ENCODE measurements around the gene CLIP2. TPM values are rescaled to one million over a fixed set of nuclear protein-coding genes. Genes with fewer than 3 reads are reported as not detected.

The CLIP2 gene
- polyA plus RNA-seq, 3 donors = 1.1 to 5.2 (median 1.3) TPM

- Histone ChIP-seq H4K20me1 (ENCODE audit: insufficient read depth, low read length) (no peaks in the 10 kb centered on the region), H3K27ac (ENCODE audit: low read depth in 1 of 2, low read length in 2 of 2) (no peak overlapping the region), H3K4me2 (replicated peaks; ENCODE audit: extremely low read depth, low read length, poor library complexity, severe bottlenecking) (no peak overlapping the region), H2AFZ (ENCODE audit: insufficient read depth, low read depth, low read length, poor library complexity, severe bottlenecking) (no peak overlapping the region), H3K9me3 (replicated peaks in 1 of 2; ENCODE audit: control insufficient read depth in 1 of 2, insufficient read depth in 1 of 2, low read length in 2 of 2) (no peaks in the 10 kb centered on the region), H3K9ac (ENCODE audit: insufficient read depth, low read length, poor library complexity, severe bottlenecking) (no peak overlapping the region), H3K4me1 (ENCODE audit: control insufficient read depth in 1 of 2, insufficient read depth in 2 of 2, low read length in 2 of 2) (no peaks in the 10 kb centered on the region), H3K4me3 (replicated peaks in 1 of 3; ENCODE audit: low read depth in 2 of 3, low read length in 3 of 3) (no peak overlapping the region), H3K36me3 (replicated peaks in 1 of 2; ENCODE audit: control insufficient read depth in 1 of 2, insufficient read depth in 2 of 2, low read length in 2 of 2) (no peaks in the 10 kb centered on the region), H3K79me2 (ENCODE audit: insufficient read depth, low read length) (no peaks in the 10 kb centered on the region), H3K27me3 (ENCODE audit: control insufficient read depth in 2 of 2, insufficient read depth in 2 of 2, low read length in 2 of 2) (no peaks in the 10 kb centered on the region)
- no peak for DNase-seq
- Mint-ChIP-seq H3K4me3 (no peak overlapping the region), H3K36me3 (no peaks in the 10 kb centered on the region), H3K27ac (peak overlapping the region in 1 of 7 donors; percentile 23), H3K27me3 (ENCODE audit: low read depth in 3 of 3) (peaks cover 6 to 8% (median 8%) of the 10 kb centered on the region in 3 donors), H3K9me3 (peaks cover 0 to 2% (median 0%) of the 10 kb centered on the region in 7 donors), H3K4me1 (peaks cover 3% of the 10 kb centered on the region)
- WGBS (ENCODE audit: insufficient coverage) = 73% methylated on average over 4 of the region's 4 CpGs
- TF ChIP-seq CTCF (IDR thresholded peaks at IDR 0.05) = no peak
- intact Hi-C loops (cut with micrococcal nuclease) = no loop called here
These were observed 130.8 kb downstream of the CLIP2 start for GRCh38 chr7:74420006-74420405.

- no peak overlapping the region for H3K4me3 ChIP-seq (replicated peaks in 1 of 3; ENCODE audit: low read depth in 2 of 3, low read length in 3 of 3)
- no peaks in the 10 kb centered on the region for H3K36me3 Mint-ChIP-seq
- H3K4me2 ChIP-seq (replicated peaks; ENCODE audit: extremely low read depth, low read length, poor library complexity, severe bottlenecking) = no peak overlapping the region
- H3K4me1 ChIP-seq (ENCODE audit: control insufficient read depth in 1 of 2, insufficient read depth in 2 of 2, low read length in 2 of 2) = no peaks in the 10 kb centered on the region
- H3K79me2 ChIP-seq (ENCODE audit: insufficient read depth, low read length) = no peaks in the 10 kb centered on the region
- peaks cover 7 to 10% (median 8%) of the 10 kb centered on the region in 3 donors for H3K27me3 Mint-ChIP-seq (ENCODE audit: low read depth in 3 of 3)
- H3K4me3 Mint-ChIP-seq = no peak overlapping the region
- no peaks in the 10 kb centered on the region for H4K20me1 ChIP-seq (ENCODE audit: insufficient read depth, low read length)
- peaks cover 0 to 2% (median 0%) of the 10 kb centered on the region in 7 donors for H3K9me3 Mint-ChIP-seq
- no peaks in the 10 kb centered on the region for H3K9me3 ChIP-seq (replicated peaks in 1 of 2; ENCODE audit: control insufficient read depth in 1 of 2, insufficient read depth in 1 of 2, low read length in 2 of 2)
- H3K4me1 Mint-ChIP-seq = peaks cover 2% of the 10 kb centered on the region
- no peak overlapping the region for H2AFZ ChIP-seq (ENCODE audit: insufficient read depth, low read depth, low read length, poor library complexity, severe bottlenecking)
- no peak overlapping the region for H3K27ac Mint-ChIP-seq
- no peaks in the 10 kb centered on the region for H3K36me3 ChIP-seq (replicated peaks in 1 of 2; ENCODE audit: control insufficient read depth in 1 of 2, insufficient read depth in 2 of 2, low read length in 2 of 2)
- TF ChIP-seq CTCF (IDR thresholded peaks at IDR 0.05) = no peak
- no peaks in the 10 kb centered on the region for H3K27me3 ChIP-seq (ENCODE audit: control insufficient read depth in 2 of 2, insufficient read depth in 2 of 2, low read length in 2 of 2)
- WGBS (ENCODE audit: insufficient coverage) = 85% methylated on average over 5 of the region's 10 CpGs
- no peak for DNase-seq
- no peak overlapping the region for H3K9ac ChIP-seq (ENCODE audit: insufficient read depth, low read length, poor library complexity, severe bottlenecking)
- intact Hi-C loops (cut with micrococcal nuclease) = no loop called here
- no peak overlapping the region for H3K27ac ChIP-seq (ENCODE audit: low read depth in 1 of 2, low read length in 2 of 2)
These were observed 135.2 kb downstream of the CLIP2 start for GRCh38 chr7:74424291-74424880.

All from CD14-positive monocyte (primary cell).